H1 (cell line): ENCODE data around the gene SYT10. TPM values are rescaled to one million over a fixed set of nuclear protein-coding genes. Genes with fewer than 3 reads are reported as not detected.

Source experiments
- CTCF ChIA-PET: fragments of 300-600 bp; sonication (Branson Sonifier 250); formaldehyde crosslinking; loops from one replicate; lab custom pipeline; 2021; ENCODE audit not compliant: partially characterized antibody; lab: Charles Lee
- POLR2A ChIA-PET: fragments of 300-600 bp; sonication (Branson Sonifier 250); formaldehyde crosslinking; loops from one replicate; lab custom pipeline; 2021; ENCODE audit warnings: inconsistent platforms; ENCODE audit not compliant: partially characterized antibody; lab: Charles Lee
- DNase-seq, 2 experiments: peaks; one replicate each; pipeline versions ENCODE4 v3.0.0 to v3.0.0-alpha.2; 2010 to 2022; ENCODE audit warnings: low spot score in 2 of 2, low read depth in 1 of 2, mixed read lengths in 1 of 2
- FAIRE-seq: peaks from 2 replicates; lab custom pipeline; 2011; peaks lifted over from hg19 to GRCh38; lab: Jason Lieb, UNC
- H2AFZ ChIP-seq: 2 replicates; pipeline ENCODE4 v1.8.1; 2012; ENCODE audit warnings: low read length, inconsistent platforms
- H2AK5ac ChIP-seq: 2 replicates; pipeline ENCODE4 v1.6.1; 2013; ENCODE audit warnings: low read depth, low read length
- H2BK120ac ChIP-seq: replicated peaks from 2 replicates; pipeline ENCODE3; 2013; ENCODE audit warnings: low read depth, low read length, inconsistent platforms
- H2BK12ac ChIP-seq: 2 replicates; pipeline ENCODE4 v1.6.1; 2013; ENCODE audit warnings: low read depth, low read length
- H2BK15ac ChIP-seq: 2 replicates; pipeline ENCODE4 v1.6.1; 2013; ENCODE audit warnings: low read length
- H2BK20ac ChIP-seq: 2 replicates; pipeline ENCODE4 v1.6.1; 2013; ENCODE audit warnings: low read length
- H2BK5ac ChIP-seq: 2 replicates; pipeline ENCODE4 v1.6.1; 2013; ENCODE audit warnings: low read depth, low read length
- H3K14ac ChIP-seq: 2 replicates; pipeline ENCODE4 v1.6.1; 2013; ENCODE audit warnings: inconsistent platforms; ENCODE audit not compliant: insufficient read length
- H3K18ac ChIP-seq: 2 replicates; pipeline ENCODE4 v1.6.1; 2013; ENCODE audit warnings: low read length; ENCODE audit errors: extremely low read depth
- H3K23ac ChIP-seq: 2 replicates; pipeline ENCODE4 v1.6.1; 2013; ENCODE audit warnings: inconsistent platforms; ENCODE audit not compliant: insufficient read length
- H3K23me2 ChIP-seq: 2 replicates; pipeline ENCODE4 v1.6.1; 2013; ENCODE audit warnings: low read depth, low read length
- H3K27ac ChIP-seq: 2 replicates; pipeline ENCODE4 v1.6.1; 2011; ENCODE audit warnings: low read depth, low read length, inconsistent platforms
- H3K27me3 ChIP-seq, 4 experiments: replicated peaks in 1 of 4; 1 replicate in 1 of 4; 2 replicates in 3 of 4; pipeline versions ENCODE4 v1.6.1 to v1.8.1; 2011 to 2013; ENCODE audit warnings: low read length in 3 of 4, mild to moderate bottlenecking in 3 of 4, inconsistent platforms in 2 of 4, mixed read lengths in 2 of 4, moderate library complexity in 1 of 4; ENCODE audit not compliant: control insufficient read depth in 3 of 4, insufficient read depth in 3 of 4; ENCODE audit errors: extremely low read depth in 1 of 4
- H3K36me3 ChIP-seq, 4 experiments: 2 replicates each; pipeline versions ENCODE4 v1.6.1 to v1.8.1; 2011 to 2013; ENCODE audit warnings: mild to moderate bottlenecking in 4 of 4, low read length in 3 of 4, moderate library complexity in 2 of 4, control low read depth in 1 of 4, inconsistent platforms in 1 of 4; ENCODE audit not compliant: insufficient read depth in 4 of 4, control insufficient read depth in 2 of 4
- H3K4ac ChIP-seq: replicated peaks from 2 replicates; pipeline ENCODE3; 2013; ENCODE audit warnings: low read length, low read depth, mixed read lengths, inconsistent platforms; ENCODE audit not compliant: insufficient read length
- H3K4me1 ChIP-seq, 4 experiments: replicated peaks in 1 of 4; 1 replicate in 1 of 4; 2 replicates in 3 of 4; pipeline versions ENCODE4 v1.6.1 to v1.8.1; 2011 to 2013; ENCODE audit warnings: low read length in 3 of 4, inconsistent platforms in 2 of 4, mixed read lengths in 1 of 4; ENCODE audit not compliant: insufficient read depth in 4 of 4, control insufficient read depth in 3 of 4
- H3K4me2 ChIP-seq, 2 experiments: 2 replicates each; pipeline versions ENCODE4 v1.6.1 to v1.8.1; 2011 to 2013; ENCODE audit warnings: low read depth in 2 of 2, low read length in 2 of 2, control low read depth in 1 of 2, inconsistent platforms in 1 of 2, mild to moderate bottlenecking in 1 of 2; ENCODE audit not compliant: insufficient read depth in 1 of 2
- H3K4me3 ChIP-seq, 4 experiments: fragments of 200-600, 300-600 bp in 1 of 4; sonication (generic), shearing (Covaris generic), sonication (Bioruptor Twin) in 1 of 4; 2 replicates each; pipeline versions ENCODE4 v1.5.1 to v1.8.1; 2011 to 2016; ENCODE audit warnings: low read length in 4 of 4, low read depth in 3 of 4, control low read depth in 2 of 4, inconsistent platforms in 2 of 4, mild to moderate bottlenecking in 2 of 4, mixed read lengths in 1 of 4, moderate library complexity in 1 of 4; ENCODE audit not compliant: insufficient read depth in 2 of 4; ENCODE audit errors: extremely low read depth in 1 of 4
- H3K56ac ChIP-seq: replicated peaks from 2 replicates; pipeline ENCODE3; 2013; ENCODE audit warnings: low read depth, mild to moderate bottlenecking, mixed read lengths, low read length, inconsistent platforms; ENCODE audit not compliant: insufficient read length
- H3K79me1 ChIP-seq: 2 replicates; pipeline ENCODE4 v1.6.1; 2013; ENCODE audit warnings: low read depth, low read length, control low read depth
- H3K79me2 ChIP-seq, 2 experiments: 2 replicates each; pipeline versions ENCODE4 v1.6.1 to v1.8.1; 2012 to 2013; ENCODE audit warnings: low read length in 2 of 2, mild to moderate bottlenecking in 2 of 2, inconsistent platforms in 1 of 2; ENCODE audit not compliant: insufficient read depth in 2 of 2, control insufficient read depth in 1 of 2
- H3K9ac ChIP-seq, 4 experiments: replicated peaks in 1 of 4; 1 replicate in 1 of 4; 2 replicates in 3 of 4; pipeline versions ENCODE4 v1.6.1 to v1.8.1; 2011 to 2013; ENCODE audit warnings: low read depth in 3 of 4, low read length in 3 of 4, control low read depth in 2 of 4, mild to moderate bottlenecking in 2 of 4, moderate library complexity in 2 of 4, inconsistent platforms in 1 of 4; ENCODE audit errors: extremely low read depth in 1 of 4
- H3K9me3 ChIP-seq, 2 experiments: 2 replicates each; pipeline versions ENCODE4 v1.6.1 to v1.8.1; 2012 to 2013; ENCODE audit warnings: mild to moderate bottlenecking in 2 of 2, moderate library complexity in 2 of 2, control low read depth in 1 of 2, inconsistent platforms in 1 of 2, low read depth in 1 of 2, low read length in 1 of 2, mixed read lengths in 1 of 2; ENCODE audit not compliant: insufficient read depth in 2 of 2
- H4K20me1 ChIP-seq, 2 experiments: replicated peaks in 1 of 2; 2 replicates each; pipeline versions ENCODE3 to v1.8.1; 2011 to 2013; ENCODE audit warnings: inconsistent platforms in 2 of 2, low read length in 2 of 2, mild to moderate bottlenecking in 1 of 2; ENCODE audit not compliant: insufficient read depth in 2 of 2, control insufficient read depth in 1 of 2
- H4K5ac ChIP-seq: 2 replicates; pipeline ENCODE4 v1.6.1; 2013; ENCODE audit warnings: low read length, low read depth, mixed read lengths, inconsistent platforms; ENCODE audit not compliant: insufficient read length
- H4K8ac ChIP-seq: 2 replicates; pipeline ENCODE4 v1.8.0; 2013; ENCODE audit warnings: mild to moderate bottlenecking, moderate library complexity, low read length, inconsistent platforms; ENCODE audit not compliant: insufficient read depth; ENCODE audit errors: extremely low read depth
- H4K91ac ChIP-seq: replicated peaks from 2 replicates; pipeline ENCODE3; 2013; ENCODE audit warnings: low read length, mixed read lengths, inconsistent platforms; ENCODE audit not compliant: insufficient read length
- CEBPB ChIP-seq: IDR thresholded peaks from 2 replicates; pipeline ENCODE4 v1.6.1; 2012; ENCODE audit warnings: low read depth, low read length
- CTBP2 ChIP-seq: IDR thresholded peaks from 2 replicates; pipeline ENCODE4 v1.7.0; 2011; ENCODE audit warnings: borderline replicate concordance, mild to moderate bottlenecking, moderate library complexity, mixed read lengths, low read length; ENCODE audit not compliant: insufficient read depth, insufficient read length
- GABPA ChIP-seq: IDR thresholded peaks from 2 replicates; pipeline ENCODE4 v1.6.1; 2011; ENCODE audit warnings: mild to moderate bottlenecking, low read length, moderate library complexity, borderline replicate concordance; ENCODE audit not compliant: insufficient read depth
- HDAC6 ChIP-seq: IDR thresholded peaks from one replicate; pipeline ENCODE4 v1.7.1; 2012; ENCODE audit warnings: low read depth, mild to moderate bottlenecking, inconsistent platforms, low read length, moderate library complexity
- JUN ChIP-seq: IDR thresholded peaks from 2 replicates; pipeline ENCODE4 v1.6.1; 2011; ENCODE audit warnings: low read depth, mild to moderate bottlenecking, improper control_type of control experiment, low read length
- PHF8 ChIP-seq: fragments of 200-600 bp; sonication (generic); conservative IDR thresholded peaks from 2 replicates; pipeline ENCODE4 v1.7.1; 2012; ENCODE audit warnings: low read depth, mild to moderate bottlenecking, inconsistent platforms, low read length, moderate library complexity
- POU5F1 ChIP-seq: IDR thresholded peaks from 2 replicates; pipeline ENCODE4 v1.6.1; 2011; ENCODE audit warnings: low read depth, mild to moderate bottlenecking, low read length, moderate library complexity
- RBBP5 ChIP-seq: IDR thresholded peaks from 2 replicates; pipeline ENCODE4 v1.7.1; 2012; ENCODE audit warnings: low read depth, mild to moderate bottlenecking, inconsistent platforms, low read length, moderate library complexity, borderline replicate concordance
- SAP30 ChIP-seq: fragments of 300-600 bp; sonication (generic); IDR thresholded peaks from 2 replicates; pipeline ENCODE4 v1.7.1; 2012; ENCODE audit warnings: low read length, moderate library complexity, mild to moderate bottlenecking, inconsistent platforms; ENCODE audit not compliant: insufficient read depth, insufficient replicate concordance
- SRF ChIP-seq: IDR thresholded peaks from 2 replicates; pipeline ENCODE4 v1.6.1; 2011; ENCODE audit warnings: mild to moderate bottlenecking, low read depth, low read length, moderate library complexity
- TCF12 ChIP-seq: IDR thresholded peaks from 2 replicates; pipeline ENCODE4 v1.6.1; 2011; ENCODE audit warnings: low read depth, mild to moderate bottlenecking, low read length
- WGBS, 2 experiments: shearing (Covaris generic) in 1 of 2; methylation state at CpG; one replicate each; pipeline versions ENCODE4 v1.1.6 to v1.1.7; 2013 to 2015; ENCODE audit warnings: low lambda C conversion rate in 2 of 2, mixed read lengths in 2 of 2, inconsistent platforms in 1 of 2, low coverage in 1 of 2, missing lambda C conversion rate in 1 of 2; ENCODE audit not compliant: insufficient replicate concordance in 2 of 2, insufficient coverage in 1 of 2, insufficient read length in 1 of 2; ENCODE audit errors: extremely low coverage in 1 of 2, missing lambda C conversion rate in 1 of 2; 5-methylcytosine and 5-hydroxymethylcytosine counted together
- polyA plus RNA-seq, 7 experiments: library from polyadenylated mRNA; depleted of rRNA in 3 of 7; stranded (reverse) in 5 of 7; unstranded in 2 of 7; fragments of >200 nt in 5 of 7; fragments of 200-250 nt in 2 of 7; gene quantifications; 1 replicate in 5 of 7; 2 replicates in 1 of 7; 4 replicates in 1 of 7; pipeline versions ENCODE4 v1.2.1 to v1.2.3, GENCODE V29; 2011 to 2013; ENCODE audit warnings: missing spikeins in 2 of 7, mixed read lengths in 2 of 7
- total RNA-seq: library from RNA; stranded (reverse); fragmentation: NEBNext Ultra II Directional; extraction: Animal tissue kit (Norgen Biotek cat#: 25700); gene quantifications from 2 replicates; pipeline ENCODE4 v1.2.1, GENCODE V29; 2021

Gene SYT10
- total and polyA plus RNA-seq, 2 of the 8 experiments (the other 6 are each of a cell fraction or from before 2014, with no cell fraction given): 0.97 to 2.6 TPM

DNA sequence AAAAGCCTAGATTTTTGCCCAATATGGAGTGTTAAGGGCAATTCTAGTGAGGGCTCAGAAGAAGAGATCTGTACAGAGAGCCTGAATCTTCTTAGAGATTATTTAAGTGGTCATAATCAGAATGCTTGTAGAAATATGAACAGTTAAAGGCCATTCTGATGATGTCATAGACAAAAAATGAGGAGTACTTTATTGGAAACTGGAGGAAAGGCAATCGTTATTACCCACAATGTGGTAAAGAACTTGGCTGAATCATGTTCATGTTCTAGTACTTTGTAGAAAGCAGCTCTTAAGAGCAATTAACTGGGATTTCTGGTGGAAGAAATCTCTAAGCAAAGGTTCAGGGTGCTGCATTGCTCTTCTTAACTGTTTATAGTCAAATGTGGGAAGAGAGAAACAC is 36.4 kb upstream of the SYT10 start:
- 84% methylated on average over 1 of the region's 1 CpG; no CpG with 5 or more reads in 1 of the 2 experiments for WGBS, 2 experiments
- Histone ChIP-seq H3K9ac (no peak overlapping the region), H2BK12ac (no peak overlapping the region), H4K8ac (no peak overlapping the region), H2BK20ac (no peak overlapping the region), H4K5ac (no peak overlapping the region), H2AFZ (no peak overlapping the region), H4K20me1 (no peaks in the 10 kb centered on the region), H3K4me3 (no peak overlapping the region), H2BK15ac (no peak overlapping the region), H3K79me1 (no peaks in the 10 kb centered on the region), H3K36me3 (no peaks in the 10 kb centered on the region), H3K4me2 (no peak overlapping the region), H3K4ac (no peak overlapping the region), H3K23me2 (no peaks in the 10 kb centered on the region), H3K4me1 (no peaks in the 10 kb centered on the region), H3K27me3 (no peaks in the 10 kb centered on the region), H4K91ac (no peak overlapping the region), H2AK5ac (no peak overlapping the region), H3K23ac (no peak overlapping the region), H3K18ac (no peak overlapping the region), H3K14ac (no peak overlapping the region), H2BK120ac (no peak overlapping the region), H2BK5ac (no peak overlapping the region), H3K79me2 (no peaks in the 10 kb centered on the region), H3K27ac (no peak overlapping the region), H3K56ac (no peak overlapping the region), H3K9me3 (no peaks in the 10 kb centered on the region)
- no peak for DNase-seq
- no peak for FAIRE-seq
- CTCF ChIA-PET: interaction anchor here (0.6 kb wide), 1 partner anchor 39 kb away, joined by 3 read pairs; no protein-coding TSS in a partner anchor
- POLR2A ChIA-PET: no interaction called here
- TF ChIP-seq SAP30 (no peak), POU5F1 (no peak), PHF8 (no peak), SRF (no peak), TCF12 (no peak), GABPA (no peak), RBBP5 (no peak), JUN (no peak), CTBP2 (no peak), CEBPB (no peak), HDAC6 (no peak)
